Measurements from ENCODE around the gene RSPO3.
A peak's percentile ranks its signal among the peaks of the same experiment; 100 is the strongest.

The RSPO3 gene

DNA sequence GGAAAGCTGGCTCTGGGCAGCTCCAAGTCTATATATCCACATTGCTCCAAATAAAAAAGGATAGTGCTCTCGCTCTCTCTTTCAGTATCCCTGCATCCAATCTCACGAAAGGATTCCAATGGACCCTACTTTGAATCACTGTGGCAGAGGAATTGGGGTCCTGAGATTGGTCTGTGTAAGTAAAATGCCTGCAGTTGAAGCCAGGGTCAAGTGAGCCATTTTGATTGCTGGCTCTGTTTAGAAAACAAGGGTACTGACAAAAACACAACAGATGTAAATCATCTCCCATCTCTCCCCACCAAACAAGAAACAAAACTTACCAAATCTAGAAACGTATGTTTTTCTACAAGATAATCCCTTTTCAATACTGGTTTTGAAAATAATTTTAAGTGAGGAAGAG lies 45.6 kb downstream of the RSPO3 start:
- DNase-seq: no peak

DNA sequence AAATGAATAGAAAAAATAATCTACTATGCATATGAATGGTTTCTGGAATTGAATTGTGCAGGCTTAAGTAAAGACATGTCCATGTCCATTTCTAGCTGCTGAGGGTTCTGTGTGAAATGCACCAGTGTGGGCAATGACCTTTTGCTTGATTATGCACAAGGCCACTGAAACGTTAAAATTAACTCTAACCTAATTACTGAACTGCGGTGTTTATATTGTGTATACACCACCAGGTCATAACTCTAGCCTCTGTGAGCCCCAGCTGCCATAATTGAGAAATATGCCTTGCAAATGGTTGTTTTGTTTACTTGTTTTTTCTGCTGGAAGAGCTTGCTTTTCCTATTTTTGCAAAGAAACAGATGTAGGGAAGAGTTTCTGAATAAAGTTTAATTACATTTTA lies 46.1 kb downstream of the RSPO3 start:
- DNase-seq: no peak

DNA sequence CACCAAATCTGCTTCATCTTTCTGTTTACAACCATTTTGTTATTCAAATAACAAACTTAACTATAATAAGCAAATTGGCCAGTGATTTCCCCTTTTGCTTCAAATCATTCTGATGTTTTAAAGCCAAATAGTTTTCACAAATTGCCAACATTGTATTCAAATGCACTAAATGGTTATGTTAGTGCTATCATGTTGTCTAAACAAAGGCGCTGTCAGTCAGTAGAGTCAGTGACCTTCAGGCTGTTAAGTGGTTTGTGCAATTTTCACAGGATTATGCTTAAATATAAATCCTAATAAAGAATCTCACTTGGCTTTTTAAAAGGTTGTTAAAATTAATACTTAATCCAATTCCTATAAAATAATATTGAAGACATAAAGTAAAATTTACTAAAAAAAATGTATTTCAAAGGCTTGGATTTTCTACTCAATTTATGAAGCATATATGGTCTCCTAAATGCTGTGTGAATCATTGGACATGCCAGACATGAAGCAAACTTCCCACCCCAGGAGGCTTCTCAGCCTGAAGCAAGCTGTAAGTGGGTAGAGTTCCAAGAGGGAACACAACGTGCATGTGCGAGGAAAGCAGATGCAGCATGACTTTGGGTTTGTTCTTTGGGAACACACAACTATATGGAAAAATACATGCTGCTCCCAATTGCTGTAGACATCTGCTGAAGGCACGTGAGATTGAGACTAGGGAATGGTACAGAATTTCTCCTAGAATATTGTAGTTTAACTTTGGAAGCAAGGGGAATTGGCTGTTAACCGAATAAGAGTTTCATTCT lies 54.9 kb downstream of the RSPO3 start:
- peak; percentile 57 for DNase-seq

DNA sequence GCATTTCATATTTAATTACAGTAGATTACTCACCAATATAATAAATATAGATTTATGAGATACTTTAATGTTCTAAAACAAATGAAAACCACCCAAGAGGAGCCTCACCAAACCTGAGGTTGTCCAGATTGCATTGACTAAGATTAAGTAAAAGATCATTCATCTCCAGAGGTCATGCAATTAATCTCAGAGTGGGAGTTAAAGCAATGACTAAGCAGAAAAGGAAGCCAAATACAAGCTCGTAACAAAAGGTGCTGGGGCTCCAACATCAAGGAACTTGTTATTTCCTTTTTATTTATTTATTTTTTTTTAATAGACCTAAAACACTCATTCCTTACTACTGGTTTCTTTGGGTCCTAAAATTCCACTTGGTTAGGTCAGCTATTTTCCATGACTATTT lies 57.7 kb downstream of the RSPO3 start:
- DNase-seq: no peak

DNA sequence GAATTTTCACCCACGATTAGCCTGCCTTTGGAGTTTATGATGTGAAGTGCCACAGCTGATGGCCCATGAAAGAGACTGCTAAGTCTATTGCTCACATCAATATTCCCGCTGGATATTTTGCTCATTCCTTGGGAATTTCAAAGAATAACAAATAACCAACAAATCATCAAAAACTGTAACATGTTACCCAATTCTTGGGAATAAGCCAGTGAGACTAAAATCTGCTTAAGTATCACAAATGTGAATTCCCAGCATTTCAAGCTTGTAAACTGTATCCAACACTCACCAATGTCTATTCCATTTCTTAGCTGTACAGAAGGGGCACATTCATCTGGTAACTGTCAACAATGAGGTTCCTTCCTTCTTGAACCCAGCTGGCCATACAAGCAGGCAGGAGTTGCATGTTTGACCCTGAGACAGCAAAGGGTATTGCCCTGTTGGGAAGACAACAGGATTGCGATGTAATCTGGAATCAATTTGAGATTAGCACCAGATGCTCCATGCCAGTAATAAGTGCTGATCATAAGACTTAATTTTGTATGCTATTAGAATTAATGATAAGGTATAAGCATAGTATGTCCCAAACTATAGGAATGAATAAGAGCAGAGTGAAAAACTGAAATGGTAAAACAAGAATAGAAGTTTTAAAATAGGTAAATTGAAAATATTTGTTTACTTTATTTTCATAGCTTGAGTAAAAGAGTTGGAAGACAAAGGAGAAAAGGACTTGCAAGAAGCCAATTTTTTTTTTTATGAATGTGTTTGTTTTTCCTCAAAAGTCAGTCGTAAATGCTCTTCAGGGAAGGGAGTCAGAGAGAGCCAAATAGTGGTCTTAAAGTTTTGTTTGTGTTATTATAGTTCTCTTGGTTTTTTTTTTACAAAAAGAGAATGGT lies 58.8 kb downstream of the RSPO3 start:
- no peak for DNase-seq

DNA sequence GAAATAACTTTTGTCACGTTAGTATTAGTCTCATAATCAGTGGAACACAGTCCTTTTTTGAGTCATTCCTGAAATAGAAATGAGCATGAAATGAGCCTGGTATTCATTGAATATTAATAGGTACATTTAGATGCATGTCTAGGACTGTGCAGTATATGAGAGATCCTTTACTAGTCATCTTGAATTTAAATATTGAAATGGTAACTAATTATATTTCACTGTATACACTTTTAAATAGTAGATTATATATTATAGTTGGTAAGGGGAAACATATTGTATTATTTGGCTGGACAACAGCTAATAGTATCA lies 59.4 kb downstream of the RSPO3 start:
- DNase-seq: no peak

DNA sequence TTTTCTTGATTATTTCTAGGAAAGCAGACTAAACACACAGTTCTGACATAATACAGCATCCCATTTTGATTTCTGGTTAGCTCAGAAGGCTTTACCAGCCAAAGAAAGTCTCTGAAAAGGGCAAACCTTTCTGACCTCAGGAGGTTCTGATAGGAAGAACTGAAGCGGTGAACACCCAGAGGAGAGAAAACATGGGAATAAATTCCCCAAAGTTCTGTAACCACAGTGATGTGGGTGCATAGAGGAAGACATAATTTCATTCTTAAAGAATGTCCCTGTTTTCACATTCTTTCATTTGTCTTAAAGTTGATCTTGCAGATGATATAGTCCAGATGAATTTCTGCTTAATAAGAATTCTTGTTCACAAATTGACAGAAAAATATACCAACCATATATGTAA lies 60.3 kb downstream of the RSPO3 start:
- DNase-seq: no peak

DNA sequence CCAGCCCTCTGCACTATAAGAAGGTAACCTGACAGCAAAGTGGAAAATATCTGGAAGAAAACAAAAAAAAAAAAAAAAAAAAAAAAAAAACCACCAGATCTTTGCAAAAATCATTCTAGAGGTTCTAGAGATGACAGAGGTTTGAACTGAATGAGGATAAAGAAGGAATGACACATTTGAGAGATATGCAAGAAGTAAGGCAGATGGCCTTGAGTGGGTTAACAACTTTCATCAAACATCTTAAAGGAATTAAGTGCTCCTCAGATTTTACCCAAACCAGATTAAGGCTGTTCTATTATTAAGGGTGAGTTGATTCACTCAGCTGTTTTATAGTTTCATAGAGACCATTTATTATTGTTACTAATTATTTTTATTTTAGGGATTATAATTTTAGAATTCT lies 62.0 kb downstream of the RSPO3 start:
- DNase-seq: no peak

DNA sequence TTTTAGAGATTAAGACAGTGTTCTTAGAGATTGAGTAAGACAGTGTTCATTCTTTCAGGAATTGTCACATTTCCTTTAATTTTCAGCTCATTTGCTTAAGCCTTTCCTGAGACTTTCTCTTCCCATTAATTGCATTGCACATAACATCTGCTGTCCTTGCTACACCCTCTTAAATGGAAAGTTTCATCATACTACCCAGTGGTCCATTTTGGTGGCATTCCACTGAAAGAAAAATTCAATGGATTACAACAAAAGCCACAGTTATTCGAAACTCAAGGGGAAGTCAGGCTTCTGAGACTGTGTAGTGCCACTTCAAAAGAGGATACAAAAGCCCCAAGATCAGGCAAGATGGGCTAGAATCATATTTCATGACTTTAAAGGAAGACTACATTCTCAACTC lies 64.0 kb downstream of the RSPO3 start:
- DNase-seq: no peak

DNA sequence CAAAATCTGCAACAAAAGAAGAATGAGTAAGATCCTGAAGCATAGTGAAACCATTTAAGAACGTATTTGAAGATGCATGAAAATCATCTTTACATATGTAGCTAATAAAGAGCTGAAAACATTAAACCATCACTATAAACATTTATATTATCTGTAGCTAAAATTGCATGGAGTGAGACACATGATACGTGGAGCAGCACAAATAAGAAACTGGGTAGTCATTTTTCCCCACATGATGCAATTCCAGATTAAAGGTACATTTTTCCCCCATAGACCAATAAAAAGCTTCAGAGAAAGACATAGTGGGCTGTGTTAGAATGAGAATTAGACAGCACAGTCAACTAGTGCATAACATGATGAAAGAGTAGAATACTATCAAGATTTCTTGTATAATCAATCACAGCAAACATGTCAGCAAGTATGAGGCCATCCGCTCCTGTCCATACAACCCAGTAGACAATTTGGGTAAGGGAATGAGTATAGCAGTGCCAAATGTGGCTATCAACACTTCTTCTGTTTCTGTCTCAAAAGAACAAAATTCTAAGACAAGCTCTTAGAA lies 67.0 kb downstream of the RSPO3 start:
- no peak for DNase-seq

DNA sequence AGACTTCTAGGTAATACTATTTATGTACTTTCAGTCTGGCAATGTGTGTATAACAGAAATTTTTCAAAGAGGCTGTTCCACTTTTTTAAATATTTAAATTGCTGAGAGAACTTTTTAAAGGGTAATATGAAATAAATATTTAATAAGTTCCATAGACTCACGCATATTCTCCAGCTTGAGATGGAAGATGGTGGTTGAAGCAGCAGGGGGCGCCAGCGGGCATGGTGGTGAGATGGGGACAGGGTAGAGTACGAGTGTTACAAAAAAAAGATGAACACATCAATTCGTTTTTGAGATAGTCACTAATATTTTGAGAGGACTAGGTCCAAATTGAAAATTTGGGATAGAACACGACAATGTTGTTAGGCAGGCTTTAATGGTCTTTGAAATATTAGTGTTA lies 68.4 kb downstream of the RSPO3 start:
- DNase-seq: no peak

DNA sequence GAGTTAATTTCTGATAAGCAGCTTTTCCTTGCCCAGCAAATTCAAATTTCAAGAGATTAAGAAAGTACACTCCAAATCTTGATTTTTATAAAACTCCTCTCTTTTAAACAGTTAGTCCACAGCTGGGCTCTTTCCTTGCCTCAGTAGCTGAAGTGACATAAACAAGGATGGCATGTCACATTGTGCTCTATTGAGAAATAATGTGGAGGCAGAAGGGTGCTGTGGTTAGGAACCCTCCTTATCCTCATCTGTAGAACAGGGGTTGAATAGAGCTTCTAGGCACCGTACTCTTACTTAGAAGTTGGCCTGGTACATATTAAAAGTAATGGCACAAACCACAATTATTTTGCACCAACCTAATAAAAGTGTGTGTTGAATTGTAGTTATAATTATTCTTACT lies 70.3 kb downstream of the RSPO3 start:
- no peak for DNase-seq

DNA sequence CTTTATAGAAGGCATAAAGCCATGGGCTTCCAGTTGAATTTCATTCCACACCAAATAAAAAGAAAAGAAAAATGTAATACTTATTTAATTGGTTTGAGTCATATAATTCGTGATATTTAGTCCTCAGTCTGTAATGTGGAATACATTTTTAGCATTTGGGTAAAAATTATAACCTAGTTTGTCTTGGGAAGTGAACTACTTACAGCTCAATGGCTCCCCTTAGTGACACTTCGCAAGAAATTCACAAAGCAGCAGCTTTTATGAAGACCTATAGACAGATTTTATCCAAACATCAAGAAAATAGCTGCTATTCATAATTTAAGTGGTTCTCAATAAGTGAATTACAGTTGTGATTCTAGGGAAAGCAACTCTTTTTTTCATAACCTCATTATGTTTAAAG lies 72.1 kb downstream of the RSPO3 start:
- DNase-seq: no peak

DNA sequence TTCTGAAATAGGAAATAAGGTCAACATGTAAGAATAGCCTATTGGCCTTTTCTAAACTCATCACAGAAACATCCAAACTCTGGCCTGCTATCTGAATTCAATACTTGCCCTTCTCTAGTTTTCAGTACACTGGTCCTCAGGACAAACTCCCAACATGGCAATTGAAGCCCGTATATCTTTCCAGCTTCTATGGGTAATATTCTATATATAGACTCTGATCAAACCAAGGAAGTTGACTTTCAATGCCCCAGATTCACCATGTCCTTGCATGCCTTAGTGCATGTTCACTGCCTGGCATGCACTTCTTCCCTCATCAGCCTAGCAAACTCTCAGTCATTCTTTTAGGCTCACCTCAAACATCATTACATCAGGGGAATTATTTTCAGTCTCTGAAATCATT lies 73.2 kb downstream of the RSPO3 start:
- no peak for DNase-seq

DNA sequence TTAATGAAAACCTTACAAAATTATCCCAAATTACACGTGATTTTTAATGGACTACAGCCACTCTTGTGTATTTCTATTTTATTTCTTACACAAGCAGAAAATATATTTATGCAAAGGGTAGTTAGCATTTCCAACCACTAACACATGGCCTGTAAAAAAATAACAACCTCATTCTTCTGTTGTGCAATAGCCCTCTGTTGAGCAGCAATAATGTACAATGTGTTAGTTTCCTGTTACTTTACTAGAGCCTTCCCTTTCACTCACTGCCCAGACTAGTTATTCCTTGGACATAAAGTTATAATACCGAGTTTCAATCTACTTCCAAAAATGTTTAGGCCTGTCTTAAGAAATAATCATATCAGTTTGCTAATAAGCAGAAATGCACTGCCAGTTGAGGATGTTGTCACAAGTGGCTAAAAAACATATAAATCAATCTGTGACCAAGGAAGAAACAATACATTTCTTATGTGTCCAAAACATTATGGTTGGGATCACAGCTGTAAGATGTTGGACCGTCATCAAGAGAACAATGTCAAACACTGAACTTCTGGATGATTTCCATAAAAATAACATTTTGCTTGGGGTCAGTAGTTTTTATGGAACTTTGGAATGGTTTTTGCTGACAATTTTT lies 74.6 kb downstream of the RSPO3 start:
- no peak for DNase-seq

DNA sequence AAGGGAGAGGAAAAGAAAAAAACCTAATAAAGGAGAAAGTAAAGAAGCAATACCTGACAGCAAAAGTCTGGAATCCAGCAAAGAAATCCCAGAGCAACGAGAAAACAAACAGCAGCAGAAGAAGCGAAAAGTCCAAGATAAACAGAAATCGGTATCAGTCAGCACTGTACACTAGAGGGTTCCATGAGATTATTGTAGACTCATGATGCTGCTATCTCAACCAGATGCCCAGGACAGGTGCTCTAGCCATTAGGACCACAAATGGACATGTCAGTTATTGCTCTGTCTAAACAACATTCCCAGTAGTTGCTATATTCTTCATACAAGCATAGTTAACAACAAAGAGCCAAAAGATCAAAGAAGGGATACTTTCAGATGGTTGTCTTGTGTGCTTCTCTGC lies 77.4 kb downstream of the RSPO3 start:
- DNase-seq: no peak

DNA sequence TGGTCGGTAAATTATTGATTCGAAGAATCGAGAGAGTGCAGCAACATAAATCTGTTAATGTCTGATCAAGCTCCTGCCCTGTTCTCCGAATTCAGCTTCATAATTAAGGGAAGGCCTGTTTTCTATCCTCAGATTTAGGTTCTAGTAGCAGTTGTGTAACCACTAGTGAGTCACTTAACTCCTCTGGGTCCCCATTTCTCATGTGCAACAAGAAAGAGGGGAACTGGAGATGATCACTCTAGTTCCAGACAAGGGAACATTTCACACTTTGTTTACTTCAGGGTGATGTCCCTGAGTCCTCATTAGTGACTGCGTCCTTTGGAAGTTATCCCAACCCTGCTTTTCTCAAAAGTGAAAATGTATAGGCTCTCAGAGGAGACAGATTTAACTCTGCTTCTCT lies 80.1 kb downstream of the RSPO3 start:
- DNase-seq: no peak

DNA sequence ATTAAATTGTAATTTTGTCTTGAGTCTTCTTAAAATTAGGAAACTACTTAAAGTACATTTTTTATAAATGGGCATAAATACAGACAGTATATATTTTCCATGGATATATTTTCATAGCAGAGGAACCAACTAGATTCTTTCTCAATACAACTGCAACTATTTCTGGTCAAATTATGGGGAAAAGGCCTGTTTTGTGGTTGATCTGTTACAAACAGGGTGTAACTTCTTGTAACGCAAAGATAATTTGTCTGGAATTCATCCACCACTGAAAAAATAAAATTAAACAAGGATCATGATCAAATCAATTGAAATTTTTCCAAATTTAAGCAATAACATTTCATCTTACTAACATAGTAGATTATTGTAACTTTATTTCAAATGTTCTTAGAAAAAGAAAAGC lies 81.0 kb downstream of the RSPO3 start:
- no peak for DNase-seq

DNA sequence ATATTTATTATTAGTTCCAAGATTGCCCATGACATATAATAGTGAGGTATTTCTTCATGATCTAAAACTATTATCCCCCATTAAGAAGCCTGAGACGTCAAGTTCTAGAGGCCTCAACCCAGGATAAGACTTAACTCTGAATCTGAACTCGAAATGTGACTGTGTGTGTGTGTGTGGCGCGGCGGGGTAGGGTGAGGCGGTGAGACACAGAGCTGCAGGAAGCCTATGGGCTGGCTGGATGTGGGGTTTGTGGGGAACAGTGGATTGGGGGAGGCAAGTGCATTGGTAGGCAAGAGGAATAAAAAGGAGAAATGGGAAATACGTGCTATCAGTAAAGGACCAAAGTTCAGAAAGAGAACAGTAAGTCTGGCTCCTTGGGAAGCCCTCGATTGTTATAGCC lies 81.6 kb downstream of the RSPO3 start:
- DNase-seq: no peak

DNA sequence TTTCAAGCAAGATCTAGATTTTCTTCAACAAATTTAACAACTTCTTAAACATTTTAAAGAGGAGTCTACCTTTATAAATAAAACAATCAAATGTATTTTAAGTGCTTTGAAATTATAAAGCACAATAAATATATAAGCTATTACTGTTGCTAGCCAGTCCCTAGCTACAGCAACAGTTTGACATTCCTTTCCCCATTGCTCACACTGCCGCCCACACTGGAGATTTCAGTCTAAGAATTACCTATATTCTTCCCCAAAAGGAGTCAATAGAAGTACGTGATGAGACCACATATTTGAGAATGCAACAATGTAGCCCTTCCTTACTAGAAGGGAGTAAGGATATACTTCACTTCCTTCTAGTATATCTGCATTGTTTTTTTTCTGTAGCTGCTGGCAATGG lies 82.8 kb downstream of the RSPO3 start:
- DNase-seq: no peak

DNA sequence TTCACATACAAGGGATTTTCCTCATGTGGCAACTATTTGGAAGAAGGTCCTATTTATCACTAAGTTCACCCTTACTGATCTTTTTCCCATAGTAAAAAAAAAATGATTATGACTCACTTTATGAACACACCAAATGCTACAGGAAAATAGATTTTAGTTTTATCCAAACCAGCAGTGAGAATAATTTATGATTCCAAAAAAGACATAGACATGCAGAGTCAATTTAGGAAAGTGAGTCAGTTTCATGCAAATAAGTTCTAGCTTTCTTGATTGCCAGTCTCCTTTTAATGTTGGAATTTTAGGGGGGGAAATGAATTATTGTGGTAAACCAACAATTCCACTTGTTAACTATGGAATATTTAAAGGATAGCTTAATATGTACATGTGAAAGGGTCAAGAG lies 84.2 kb downstream of the RSPO3 start:
- no peak for DNase-seq

DNA sequence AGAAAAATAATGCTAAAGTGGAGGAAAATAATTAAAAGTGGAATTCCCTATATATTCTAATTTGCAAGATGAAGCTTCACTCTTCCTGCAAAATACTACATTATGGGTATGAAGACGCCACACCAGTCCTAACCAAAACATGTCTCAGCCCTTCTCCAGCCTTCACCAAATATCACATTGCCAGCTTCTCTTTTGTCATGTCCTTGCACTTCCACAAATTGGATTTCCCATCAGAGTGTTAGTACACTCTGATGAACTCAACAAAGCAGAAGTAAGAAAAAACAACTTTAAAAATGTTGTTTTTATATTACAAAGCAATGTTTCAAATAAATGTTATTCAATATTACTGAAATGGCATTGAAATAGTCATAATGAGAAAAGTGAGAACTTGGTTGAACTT lies 85.8 kb downstream of the RSPO3 start:
- no peak for DNase-seq

DNA sequence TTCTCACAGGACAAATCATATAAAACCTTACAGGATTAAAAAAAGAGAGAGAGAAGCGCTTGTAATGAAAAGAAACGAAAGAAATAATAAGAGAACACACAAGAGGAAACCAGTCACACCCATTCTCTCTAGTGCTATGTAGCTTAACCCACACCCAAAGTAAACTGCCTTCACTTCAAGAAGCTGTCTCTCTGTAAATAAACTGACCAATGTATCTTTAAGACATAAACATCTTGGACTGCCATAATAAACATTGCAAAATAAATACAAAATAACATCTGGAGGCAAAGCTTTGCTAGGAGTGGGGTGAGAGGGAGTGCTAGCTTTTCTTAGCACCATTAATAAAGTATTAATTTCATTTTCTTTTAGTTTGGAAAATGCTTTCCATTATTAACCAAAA lies 86.6 kb downstream of the RSPO3 start:
- DNase-seq: no peak
